OCI-LY3 (cell line): Measurements from ENCODE around the gene MSI2.

Experiments used
- H2AFZ ChIP-seq: fragments of 200-600, 300-600 bp; shearing (Covaris generic); 2 replicates; pipeline ENCODE4 v1.6.0; 2014; ENCODE audit warnings: antibody characterized with exemption, low read depth, low read length
- H3K27ac ChIP-seq: fragments of 200-600, 300-600 bp; sonication (generic); 2 replicates; pipeline ENCODE4 v1.5.1; 2014; ENCODE audit warnings: mild to moderate bottlenecking, low read length, moderate library complexity, mixed read lengths
- H3K27me3 ChIP-seq: fragments of 200-600, 300-600 bp; sonication (generic); 2 replicates; pipeline ENCODE4 v1.6.1; 2014; ENCODE audit warnings: low read depth, low read length, mixed read lengths
- H3K36me3 ChIP-seq: fragments of 200-600, 300-600 bp; sonication (generic); replicated peaks from 2 replicates; pipeline ENCODE3; 2014; ENCODE audit warnings: low read depth, low read length, mixed read lengths
- H3K4me1 ChIP-seq: fragments of 300-600, 200-600 bp; sonication (generic); 2 replicates; pipeline ENCODE4 v1.6.1; 2014; ENCODE audit warnings: low read length, mixed read lengths
- H3K4me2 ChIP-seq: fragments of 200-600, 300-600 bp; sonication (generic); 2 replicates; pipeline ENCODE4 v1.6.1; 2014; ENCODE audit warnings: low read length, mixed read lengths
- H3K4me3 ChIP-seq: fragments of 300-600, 200-600 bp; sonication (generic); 2 replicates; pipeline ENCODE4 v1.5.1; 2014; ENCODE audit warnings: antibody characterized with exemption, mild to moderate bottlenecking, low read length, moderate library complexity
- H3K79me2 ChIP-seq: fragments of 300-600, 200-600 bp; shearing (Covaris generic); 2 replicates; pipeline ENCODE4 v1.6.1; 2014; ENCODE audit warnings: mild to moderate bottlenecking, low read length, mixed read lengths
- H3K9ac ChIP-seq: fragments of 300-600, 200-600 bp; shearing (Covaris generic); 2 replicates; pipeline ENCODE4 v1.6.0; 2014; ENCODE audit warnings: mild to moderate bottlenecking, low read length, moderate library complexity
- H3K9me3 ChIP-seq: fragments of 200-600, 300-600 bp; shearing (Covaris generic); 2 replicates; pipeline ENCODE4 v1.6.1; 2014; ENCODE audit warnings: low read length, mixed read lengths; ENCODE audit not compliant: insufficient read depth
- H4K20me1 ChIP-seq: fragments of 200-600, 300-600 bp; sonication (generic); 2 replicates; pipeline ENCODE4 v1.6.1; 2016; ENCODE audit warnings: low read length, mixed read lengths; ENCODE audit not compliant: insufficient read depth
- CTCF ChIP-seq: fragments of 200-600, 300-600 bp; sonication (generic); IDR thresholded peaks from 2 replicates; pipeline ENCODE4 v1.5.1; 2014; ENCODE audit warnings: antibody characterized with exemption, low read length, low read depth
- EZH2phosphoT487 ChIP-seq: fragments of 200-600 bp; shearing (Covaris generic); IDR thresholded peaks from 2 replicates; pipeline ENCODE4 v1.6.1; 2018; ENCODE audit warnings: antibody characterized with exemption, mixed run types, low read depth

MSI2 gene

GRCh38 chr17:57570724-57571344 is 314.5 kb downstream of the MSI2 start:
- Histone ChIP-seq H3K4me1 (no peaks in the 10 kb centered on the region), H4K20me1 (no peaks in the 10 kb centered on the region), H3K36me3 (peaks cover 2% of the 10 kb centered on the region), H2AFZ (no peak overlapping the region), H3K9ac (no peak overlapping the region), H3K27ac (no peak overlapping the region), H3K27me3 (no peaks in the 10 kb centered on the region), H3K9me3 (no peaks in the 10 kb centered on the region), H3K4me3 (no peak overlapping the region), H3K4me2 (no peak overlapping the region), H3K79me2 (no peaks in the 10 kb centered on the region)
- no peak for TF ChIP-seq EZH2phosphoT487
- no peak for TF ChIP-seq CTCF

GRCh38 chr17:57572062-57572461 is 315.7 kb downstream of the MSI2 start:
- Histone ChIP-seq H2AFZ (no peak overlapping the region), H3K4me2 (no peak overlapping the region), H3K36me3 (no peaks in the 10 kb centered on the region), H3K9me3 (no peaks in the 10 kb centered on the region), H3K4me3 (no peak overlapping the region), H3K27me3 (no peaks in the 10 kb centered on the region), H3K9ac (no peak overlapping the region), H4K20me1 (no peaks in the 10 kb centered on the region), H3K4me1 (no peaks in the 10 kb centered on the region), H3K27ac (no peak overlapping the region), H3K79me2 (no peaks in the 10 kb centered on the region)
- TF ChIP-seq EZH2phosphoT487 (no peak), CTCF (no peak)

GRCh38 chr17:57572600-57572999 is 316.3 kb downstream of the MSI2 start:
- Histone ChIP-seq H3K36me3 (no peaks in the 10 kb centered on the region), H3K79me2 (no peaks in the 10 kb centered on the region), H2AFZ (no peak overlapping the region), H3K9me3 (no peaks in the 10 kb centered on the region), H4K20me1 (no peaks in the 10 kb centered on the region), H3K4me1 (no peaks in the 10 kb centered on the region), H3K27me3 (no peaks in the 10 kb centered on the region), H3K4me2 (no peak overlapping the region), H3K27ac (no peak overlapping the region), H3K9ac (no peak overlapping the region), H3K4me3 (no peak overlapping the region)
- TF ChIP-seq EZH2phosphoT487 (no peak), CTCF (no peak)

GRCh38 chr17:57574040-57574513 is 317.8 kb downstream of the MSI2 start:
- Histone ChIP-seq H3K9me3 (no peaks in the 10 kb centered on the region), H3K4me3 (no peak overlapping the region), H3K79me2 (no peaks in the 10 kb centered on the region), H4K20me1 (no peaks in the 10 kb centered on the region), H3K27ac (no peak overlapping the region), H3K4me1 (peaks cover 14% of the 10 kb centered on the region), H3K36me3 (no peaks in the 10 kb centered on the region), H3K27me3 (no peaks in the 10 kb centered on the region), H3K4me2 (no peak overlapping the region), H3K9ac (no peak overlapping the region), H2AFZ (no peak overlapping the region)
- TF ChIP-seq EZH2phosphoT487 (no peak), CTCF (no peak)
